Measurements from ENCODE around the gene SEPTIN5.
"Not testable (repeated sequence)": the region's sequence is repeated elsewhere in the genome, so short reads cannot be mapped to it uniquely, and the experiment has no call there.

The SEPTIN5 gene

DNA sequence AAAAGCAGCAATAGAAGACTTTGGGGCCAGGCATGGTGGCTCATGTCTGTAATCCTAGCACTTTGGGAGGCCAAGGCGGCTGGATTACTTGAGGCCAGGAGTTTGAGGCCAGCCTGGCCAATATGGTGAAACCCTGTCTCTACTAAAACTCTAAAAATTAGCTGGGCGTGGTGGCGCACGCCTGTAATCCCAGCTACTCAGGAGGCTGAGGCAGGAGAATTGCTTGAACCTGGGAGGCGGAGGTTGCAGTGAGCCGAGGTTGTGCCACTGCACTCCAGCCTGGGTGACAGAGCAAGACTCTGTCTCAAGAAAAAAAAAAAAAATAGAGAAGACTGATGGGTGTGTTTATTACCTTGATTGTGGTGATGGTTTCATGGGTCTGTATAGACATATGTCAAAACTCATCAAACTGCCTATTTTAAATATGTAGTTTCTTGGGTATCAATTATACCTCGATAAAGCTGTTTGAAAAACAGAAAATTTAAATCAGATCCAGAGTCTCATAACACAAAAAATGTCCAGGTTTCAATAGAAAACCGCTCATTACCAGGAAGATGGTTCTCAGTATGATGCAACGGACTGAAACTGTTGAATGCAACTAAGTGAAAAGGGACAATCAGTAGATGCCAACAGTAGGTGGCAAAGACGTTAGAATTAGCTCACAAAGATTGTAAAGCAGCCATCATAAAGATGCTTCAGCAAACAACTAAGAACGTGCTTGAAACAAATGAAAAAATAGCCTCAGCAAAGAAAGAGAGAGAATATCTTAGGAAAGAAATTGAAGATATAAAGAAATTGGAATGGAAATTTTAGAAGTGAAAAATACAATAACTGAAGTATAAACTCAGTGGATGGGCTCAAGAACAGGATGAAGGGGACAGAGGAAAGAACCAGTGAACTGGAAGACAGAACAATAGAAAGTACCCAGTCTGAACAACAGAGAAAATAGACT, 33.1 kb upstream of the SEPTIN5 start:
- no peak for DNase-seq (ENCODE audit: low spot score)

DNA sequence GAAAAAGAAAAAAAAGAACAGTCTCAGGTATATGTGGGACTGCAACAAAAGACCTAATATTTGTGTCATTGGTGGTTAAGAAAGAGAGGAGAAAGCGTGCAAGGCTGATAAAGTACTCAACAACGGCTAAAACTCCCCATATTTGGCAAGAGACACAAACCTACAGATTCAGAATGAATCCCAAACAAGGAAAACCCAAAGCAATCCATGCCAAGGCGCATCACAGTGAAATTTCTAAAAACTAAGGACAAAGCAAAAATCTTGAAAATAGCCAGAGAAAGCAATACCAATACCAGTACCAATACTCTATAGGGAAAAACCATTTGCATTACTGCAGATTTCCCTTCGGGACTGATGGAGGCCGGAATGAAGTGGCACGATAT, 32.4 kb upstream of the SEPTIN5 start:
- no peak for DNase-seq (ENCODE audit: low spot score)

DNA sequence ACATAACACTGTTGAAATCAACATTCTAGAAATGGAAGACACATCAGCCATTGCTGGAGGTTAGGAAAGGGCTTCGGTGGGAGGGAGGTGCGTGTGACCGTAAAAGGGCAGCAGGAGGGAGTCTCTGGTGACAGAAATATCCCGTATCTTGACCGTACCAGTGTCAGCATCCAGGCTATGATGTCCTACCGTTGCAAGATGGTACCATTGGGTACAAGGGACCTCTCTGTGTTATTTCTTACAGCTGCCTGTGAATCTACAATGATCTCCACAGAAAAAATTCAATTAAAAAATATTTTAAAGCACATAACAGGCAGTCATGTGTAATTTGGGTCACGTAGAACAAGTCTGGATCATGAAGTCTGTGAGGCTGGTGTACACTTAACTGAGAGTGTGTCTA, 27.4 kb upstream of the SEPTIN5 start:
- DNase-seq (ENCODE audit: low spot score) = no peak

DNA sequence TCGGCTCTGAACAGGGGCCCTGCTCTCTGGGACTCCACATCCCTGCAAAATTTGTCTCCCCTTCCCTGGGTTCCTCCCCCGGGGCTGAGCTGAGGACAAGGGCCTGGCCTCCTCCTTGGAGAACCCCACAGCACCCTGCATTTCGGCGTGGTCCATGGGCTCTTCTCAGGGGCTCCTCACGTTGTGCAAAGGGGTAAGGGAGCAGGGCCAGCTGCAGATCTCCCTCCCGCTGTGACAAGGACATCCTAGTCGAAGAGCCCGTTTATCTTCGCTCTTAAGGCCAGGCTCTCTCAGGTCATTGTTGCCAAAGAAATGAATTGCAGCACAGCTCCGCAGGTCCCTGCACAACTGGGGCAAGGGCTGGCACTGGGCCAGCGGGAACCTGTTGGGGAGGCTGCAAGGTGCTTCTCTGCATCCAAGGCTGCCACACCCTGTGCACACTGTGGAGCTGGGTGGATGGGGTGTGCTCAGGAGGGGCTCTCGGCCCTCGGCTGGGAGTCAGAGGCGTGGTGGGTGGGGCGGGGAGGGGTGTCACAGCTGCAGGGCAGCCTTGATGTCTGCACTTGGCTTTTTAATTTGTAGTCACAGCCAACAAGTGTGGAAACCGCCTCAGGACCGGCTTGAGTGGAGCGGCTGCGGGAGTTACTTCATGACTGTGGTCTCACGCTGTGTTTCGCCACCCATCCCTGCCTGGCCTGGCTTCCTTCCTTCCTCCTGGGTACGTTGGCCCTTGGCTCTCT, 26.6 kb upstream of the SEPTIN5 start:
- no peak for DNase-seq (ENCODE audit: low spot score)

DNA sequence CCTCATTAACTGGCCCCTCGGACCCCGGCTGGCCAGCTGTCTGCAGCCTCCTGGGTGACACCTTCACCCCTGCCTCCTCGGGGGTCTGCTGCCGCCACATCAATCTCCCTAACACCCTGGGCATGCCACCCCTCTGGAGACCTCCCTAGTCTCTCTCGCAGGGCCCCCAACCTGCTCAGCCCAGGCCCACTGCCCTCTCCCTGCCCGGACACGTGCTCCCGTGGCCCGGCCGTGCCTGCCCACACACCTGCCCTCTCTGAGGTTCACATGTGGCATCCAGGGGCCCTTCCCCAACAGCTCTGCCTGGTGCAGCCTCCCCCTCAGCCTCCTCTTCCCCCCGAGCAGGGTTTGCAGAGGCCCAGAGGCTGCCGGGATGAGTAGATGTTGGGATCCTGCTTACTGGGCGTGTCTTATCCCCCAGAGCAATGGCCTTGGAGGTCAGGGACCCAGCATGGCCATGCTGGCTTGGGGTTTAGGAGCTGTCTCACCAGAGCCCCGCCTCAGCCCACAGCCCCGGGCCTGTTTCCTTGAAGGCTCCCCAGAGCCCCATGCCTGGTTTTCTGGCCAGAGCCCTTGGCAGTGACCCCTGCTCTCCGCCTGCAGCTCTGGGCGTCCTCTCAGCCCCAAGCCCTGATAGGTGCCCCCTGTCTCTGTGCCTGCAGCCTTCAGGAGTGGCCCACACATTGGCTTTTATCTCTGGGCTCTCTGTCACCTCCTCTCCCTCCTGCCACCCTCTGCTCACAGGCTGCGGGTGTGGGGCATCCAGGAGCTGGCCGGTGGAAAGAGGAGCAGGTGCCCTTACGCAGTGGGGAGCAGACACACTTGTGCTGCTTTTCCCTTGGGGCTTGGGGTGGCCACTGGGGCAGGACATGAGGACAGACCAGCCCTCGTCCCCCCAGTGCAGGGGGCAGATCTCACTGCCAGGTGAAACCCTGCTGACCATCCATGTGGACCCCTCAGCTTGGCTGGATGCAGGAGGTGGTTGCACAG, 25.7 kb upstream of the SEPTIN5 start:
- no peak for DNase-seq (ENCODE audit: low spot score)

DNA sequence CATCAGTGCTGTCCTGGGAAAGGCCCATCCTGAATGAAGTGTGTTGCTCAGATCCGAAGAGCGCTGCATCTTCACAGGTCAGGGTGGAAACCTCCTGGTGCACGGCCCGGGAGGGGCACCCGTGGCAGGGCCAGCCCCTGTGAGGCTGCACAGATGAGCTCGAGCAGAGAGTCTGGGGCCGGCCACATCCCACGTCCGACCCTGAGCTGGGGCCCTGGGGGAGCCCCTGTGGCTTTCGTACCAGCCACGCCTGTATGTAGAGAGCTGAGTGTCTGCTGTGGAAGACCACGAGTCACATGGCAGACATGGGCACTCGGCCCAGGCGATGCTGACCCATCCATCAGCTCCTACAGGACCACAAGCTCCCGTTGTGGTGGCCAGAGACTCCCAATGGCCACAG, 24.9 kb upstream of the SEPTIN5 start:
- DNase-seq (ENCODE audit: low spot score) = no peak

DNA sequence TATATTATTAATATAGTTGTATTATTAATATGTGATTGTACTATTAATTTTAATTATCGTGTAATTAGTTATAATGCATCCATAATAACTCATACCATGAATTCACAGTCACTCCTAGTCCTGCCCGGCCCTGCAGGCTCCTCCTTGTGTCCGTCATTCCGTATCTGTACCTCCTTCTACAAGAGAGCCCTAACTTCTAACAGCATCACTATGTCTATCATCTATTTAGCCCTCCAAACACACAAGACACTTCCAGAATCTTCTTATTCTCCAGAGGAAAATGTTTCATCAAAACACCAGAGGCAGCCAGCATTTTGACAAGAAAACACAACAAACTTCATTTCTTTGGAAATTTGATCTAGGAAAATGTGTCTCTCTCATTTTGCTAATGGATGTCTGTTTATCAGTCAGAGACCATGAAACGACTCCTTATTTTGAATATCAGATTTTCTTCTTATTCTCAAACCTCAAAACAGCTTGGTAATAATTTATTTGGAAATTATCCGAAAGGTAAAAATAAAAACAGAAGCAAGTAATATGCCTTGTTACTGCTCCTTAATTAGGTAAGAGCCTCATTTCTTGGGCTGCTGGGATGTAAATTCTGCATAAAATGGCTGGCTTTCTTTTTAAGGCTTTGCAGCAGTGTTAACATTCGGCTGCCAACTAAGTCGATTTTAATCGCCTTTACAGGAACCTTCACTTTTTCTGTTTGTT, 23.1 kb upstream of the SEPTIN5 start:
- no peak for DNase-seq (ENCODE audit: low spot score)

- DNase-seq (ENCODE audit: low spot score) = no peak
Observed at GRCh38 chr22:19691721-19692341, 22.5 kb upstream of the SEPTIN5 start.

DNA sequence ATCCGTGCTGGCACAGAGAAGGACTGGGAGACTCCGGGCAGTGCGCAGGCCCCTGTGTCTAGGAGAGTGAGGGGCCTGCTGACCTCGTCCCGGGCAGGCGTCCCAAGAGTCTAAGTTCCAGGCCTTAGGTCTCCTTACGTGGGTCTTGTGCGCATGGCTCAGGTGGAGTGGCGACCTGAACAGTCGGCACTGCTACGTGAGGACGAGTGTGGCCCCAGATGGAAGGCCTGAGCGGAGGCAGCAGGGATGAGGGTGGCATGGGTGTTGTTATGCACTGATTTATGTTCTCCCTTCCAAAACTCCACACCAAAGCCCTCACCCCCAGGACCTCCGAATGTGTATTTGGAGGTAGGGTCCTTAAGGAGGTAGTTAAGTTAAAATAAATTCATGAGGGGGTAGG, 20.7 kb upstream of the SEPTIN5 start:
- DNase-seq (ENCODE audit: low spot score) = no peak

GRCh38 chr22:19693981-19694670, 20.2 kb upstream of the SEPTIN5 start:
- DNase-seq (ENCODE audit: low spot score) = no peak

DNA sequence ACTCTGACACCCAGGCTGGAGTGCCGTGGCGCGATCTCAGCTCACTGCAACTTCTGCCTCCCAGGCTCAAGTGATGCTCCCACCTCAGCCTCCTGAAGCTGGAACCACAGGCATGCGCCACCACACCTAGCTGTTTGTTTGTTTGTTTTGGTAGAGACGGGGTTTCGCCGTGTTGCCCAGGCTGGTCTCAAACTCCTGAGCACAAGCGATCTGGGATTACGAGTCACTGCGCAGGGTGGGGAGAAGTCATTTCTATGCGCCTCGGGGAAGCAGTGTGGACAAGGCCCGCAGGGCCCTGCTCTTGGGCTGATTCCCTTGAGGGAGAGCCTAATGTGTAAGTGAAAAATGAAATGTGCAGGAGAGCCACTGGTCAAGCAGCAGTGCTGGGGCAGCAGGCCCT, 19.6 kb upstream of the SEPTIN5 start:
- no peak for DNase-seq (ENCODE audit: low spot score)

DNA sequence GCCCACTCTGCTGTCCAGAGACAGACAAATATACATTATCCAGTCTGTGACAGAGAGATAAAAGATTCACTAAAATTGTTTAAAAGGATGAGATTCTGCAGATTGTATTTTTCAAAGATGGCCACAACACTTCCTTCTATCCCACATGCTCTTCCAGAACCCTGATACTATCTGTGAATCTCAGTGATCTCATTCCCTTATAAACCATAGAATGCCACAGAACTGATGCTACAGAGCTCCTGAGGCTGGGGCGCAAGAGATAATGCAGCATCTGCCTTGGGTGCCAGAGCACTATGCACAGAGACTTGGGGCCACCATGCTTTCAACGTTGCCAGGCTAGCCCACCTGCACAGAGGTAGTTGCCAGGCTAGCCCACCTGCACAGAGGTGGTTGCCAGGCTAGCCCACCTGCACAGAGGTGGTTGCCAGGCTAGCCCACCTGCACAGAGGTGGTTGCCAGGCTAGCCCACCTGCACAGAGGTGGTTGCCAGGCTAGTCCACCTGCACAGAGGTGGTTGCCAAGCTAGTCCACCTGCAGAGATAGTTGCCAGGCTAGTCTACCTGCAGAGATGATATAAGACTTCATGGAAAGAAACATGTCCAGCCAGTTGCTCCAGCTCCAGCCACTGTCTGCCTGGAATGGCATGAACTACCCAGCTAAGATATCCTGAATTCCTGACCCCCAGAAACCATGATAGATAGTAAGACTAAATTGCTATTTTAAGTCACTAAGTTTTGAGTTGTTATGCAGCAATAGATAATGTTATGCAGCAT, 17.6 kb upstream of the SEPTIN5 start:
- DNase-seq (ENCODE audit: low spot score) = no peak

DNA sequence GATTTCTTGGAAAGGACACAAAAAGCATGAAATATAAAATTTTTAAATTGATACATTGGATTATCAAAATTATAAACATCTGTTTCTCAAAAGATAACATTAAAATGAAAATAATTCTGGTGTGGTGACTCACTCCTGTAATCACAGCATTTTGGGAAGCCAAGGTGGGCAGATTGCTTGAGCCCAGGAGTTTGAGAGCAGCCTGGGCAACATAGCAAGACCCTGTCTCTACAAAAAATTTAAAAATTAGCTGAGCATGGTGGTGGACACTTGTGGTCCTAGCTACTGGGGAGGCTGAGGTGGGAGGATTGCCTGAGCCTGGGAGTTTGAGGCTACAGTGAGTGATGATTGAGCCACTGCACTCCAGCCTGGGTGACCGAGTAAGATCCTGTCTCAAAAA, 16.4 kb upstream of the SEPTIN5 start:
- not testable (repeated sequence) for DNase-seq (ENCODE audit: low spot score)

DNA sequence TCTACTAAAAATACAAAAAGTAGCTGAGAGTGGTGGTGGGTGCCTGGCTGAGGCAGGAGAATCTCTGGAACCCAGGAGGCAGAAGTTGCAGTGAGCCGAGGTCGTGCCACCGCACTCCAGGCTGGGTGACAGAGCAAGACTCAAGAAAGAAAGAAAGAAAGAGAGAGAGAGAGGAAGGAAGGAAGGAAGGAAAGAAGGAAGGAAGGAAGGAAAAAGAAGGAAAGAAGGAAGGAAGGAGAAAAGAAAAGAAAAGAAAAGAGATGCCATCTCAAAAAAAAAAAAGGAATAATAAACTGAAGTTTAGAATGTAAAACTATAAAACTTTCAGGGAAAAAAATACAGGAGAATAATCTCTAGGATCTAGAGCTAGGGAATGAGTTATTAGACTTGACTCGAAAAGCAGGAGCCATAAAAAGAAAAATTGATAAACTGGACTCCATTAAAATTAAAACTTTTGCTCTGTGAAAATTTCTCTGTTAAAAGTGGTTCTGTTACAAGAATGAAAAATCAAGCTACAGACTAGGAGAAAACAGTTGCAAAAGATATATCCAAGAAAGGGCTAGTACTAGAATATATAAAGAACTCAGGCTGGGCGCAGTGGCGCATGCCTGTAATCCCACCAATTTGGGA, 13.4 kb upstream of the SEPTIN5 start:
- no peak for DNase-seq (ENCODE audit: low spot score)

DNA sequence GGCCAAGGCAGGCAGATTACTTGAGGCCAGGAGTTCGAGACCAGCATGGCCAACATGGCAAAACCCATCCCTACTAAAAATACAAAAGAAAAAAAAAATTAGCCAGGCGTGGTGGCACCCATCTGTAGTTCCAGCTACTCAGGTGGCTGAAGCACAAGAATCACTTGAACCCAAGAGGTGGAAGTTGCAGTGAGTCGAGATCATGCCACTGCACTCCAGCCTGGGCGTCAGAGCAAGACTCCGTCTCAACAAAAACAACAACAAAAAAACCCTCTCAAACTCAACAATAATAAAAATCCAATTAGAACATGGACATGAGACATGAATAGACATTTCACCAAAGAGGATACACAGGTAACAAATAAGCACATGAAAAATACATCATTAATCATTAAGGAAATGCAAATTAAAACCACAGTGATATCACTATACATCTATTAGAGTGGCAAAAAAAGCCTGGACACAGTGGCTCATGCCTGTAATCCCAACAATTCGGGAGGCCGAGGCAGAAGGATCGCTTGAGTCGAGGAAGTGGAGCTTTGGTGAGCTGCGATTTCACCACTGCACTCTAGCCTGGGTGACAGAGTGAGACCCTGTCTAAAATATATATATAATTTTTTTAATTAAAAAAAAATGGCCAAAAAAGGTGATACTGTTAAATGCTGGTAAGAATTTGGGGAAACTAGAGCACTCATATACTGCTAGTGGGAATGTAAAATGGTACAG, 12.7 kb upstream of the SEPTIN5 start:
- no peak for DNase-seq (ENCODE audit: low spot score)

DNA sequence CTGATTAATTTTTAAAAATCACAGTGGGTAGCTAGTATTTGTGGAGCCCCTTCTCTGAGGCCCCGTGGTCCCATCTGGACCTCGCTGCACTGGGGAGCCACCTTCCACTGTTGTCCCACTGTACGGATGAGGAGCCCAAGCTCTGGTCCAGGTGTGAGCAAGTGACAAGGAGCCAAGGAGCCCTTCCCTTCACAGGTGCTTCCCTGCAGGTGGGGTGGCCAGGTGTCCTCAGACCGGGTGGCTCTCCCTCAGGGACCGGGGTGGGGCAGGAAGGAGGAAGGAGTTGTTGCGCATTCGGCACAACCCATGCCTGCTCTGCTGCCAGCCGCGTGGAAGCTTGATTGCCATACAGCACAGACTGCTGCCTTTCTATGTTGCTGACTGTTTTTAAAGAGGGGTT, 10.4 kb upstream of the SEPTIN5 start:
- DNase-seq (ENCODE audit: low spot score) = no peak

- no peak for DNase-seq (ENCODE audit: low spot score)
Observed at GRCh38 chr22:19704355-19705015, 9.8 kb upstream of the SEPTIN5 start.
